AG10803 (cell line): ENCODE data around the gene PAFAH1B2.
"Not testable (repeated sequence)": the region's sequence is repeated elsewhere in the genome, so short reads cannot be mapped to it uniquely, and the experiment has no call there.

ENCODE experiments used
- DNase-seq: peaks from one replicate; pipeline ENCODE4 v3.0.0; 2010; ENCODE audit warnings: low read depth
- H3K4me3 ChIP-seq: 2 replicates; pipeline ENCODE4 v1.5.1; 2011; ENCODE audit warnings: mild to moderate bottlenecking, low read length, control low read depth
- TF ChIP-seq, protein P1 (sequence below): conservative IDR thresholded peaks from 2 replicates; pipeline ENCODE4 v1.5.1; 2011; ENCODE audit warnings: mild to moderate bottlenecking, low read length, control low read depth, inconsistent platforms

PAFAH1B2 gene

DNA sequence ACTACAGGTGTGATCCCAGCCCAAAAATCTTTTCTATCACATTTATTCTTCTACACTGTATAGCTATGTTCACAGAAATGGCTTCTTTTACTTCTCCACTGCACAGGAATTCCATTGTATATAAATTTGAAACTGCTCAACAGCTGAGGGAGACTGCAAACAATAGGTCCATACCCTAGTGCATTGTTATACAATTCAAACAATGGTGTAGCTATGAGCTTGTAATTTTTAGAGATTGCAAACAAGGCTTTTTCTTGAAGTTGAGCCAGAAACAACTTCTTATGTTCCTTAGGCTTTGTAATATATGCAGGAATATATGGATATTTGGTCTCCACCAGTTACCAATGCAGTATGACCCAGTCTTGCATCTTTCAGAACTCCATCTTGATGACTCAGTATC, 26.4 kb upstream of the PAFAH1B2 start:
- H3K4me3 ChIP-seq, result no peak overlapping the region
- DNase-seq, result no peak

DNA sequence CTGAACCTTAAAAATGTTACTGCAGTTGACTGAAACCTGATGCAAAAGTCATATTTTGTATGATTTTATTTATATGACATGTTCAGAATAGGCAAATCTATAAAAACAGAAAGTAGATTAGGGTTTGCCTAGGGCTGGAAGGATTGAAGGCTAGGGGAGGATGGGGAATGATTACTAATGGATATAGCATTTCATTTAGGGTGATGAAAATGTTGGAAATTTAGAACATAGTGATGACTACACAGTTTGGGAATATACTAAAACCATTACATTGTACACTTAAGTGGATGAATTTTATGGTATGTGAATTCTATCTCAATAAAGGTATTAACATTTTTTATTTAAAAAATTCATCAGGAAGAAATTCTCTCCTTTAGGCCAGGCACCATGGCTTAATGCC, 22.9 kb upstream of the PAFAH1B2 start:
- peak; percentile 57 for DNase-seq
- TF ChIP-seq, protein P1, sequence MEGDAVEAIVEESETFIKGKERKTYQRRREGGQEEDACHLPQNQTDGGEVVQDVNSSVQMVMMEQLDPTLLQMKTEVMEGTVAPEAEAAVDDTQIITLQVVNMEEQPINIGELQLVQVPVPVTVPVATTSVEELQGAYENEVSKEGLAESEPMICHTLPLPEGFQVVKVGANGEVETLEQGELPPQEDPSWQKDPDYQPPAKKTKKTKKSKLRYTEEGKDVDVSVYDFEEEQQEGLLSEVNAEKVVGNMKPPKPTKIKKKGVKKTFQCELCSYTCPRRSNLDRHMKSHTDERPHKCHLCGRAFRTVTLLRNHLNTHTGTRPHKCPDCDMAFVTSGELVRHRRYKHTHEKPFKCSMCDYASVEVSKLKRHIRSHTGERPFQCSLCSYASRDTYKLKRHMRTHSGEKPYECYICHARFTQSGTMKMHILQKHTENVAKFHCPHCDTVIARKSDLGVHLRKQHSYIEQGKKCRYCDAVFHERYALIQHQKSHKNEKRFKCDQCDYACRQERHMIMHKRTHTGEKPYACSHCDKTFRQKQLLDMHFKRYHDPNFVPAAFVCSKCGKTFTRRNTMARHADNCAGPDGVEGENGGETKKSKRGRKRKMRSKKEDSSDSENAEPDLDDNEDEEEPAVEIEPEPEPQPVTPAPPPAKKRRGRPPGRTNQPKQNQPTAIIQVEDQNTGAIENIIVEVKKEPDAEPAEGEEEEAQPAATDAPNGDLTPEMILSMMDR, result no peak

More for the DNA sequence above, 26.4 kb upstream of the PAFAH1B2 start:
- TF ChIP-seq, protein P1, result no peak

GRCh38 chr11:117122556-117122955, 21.5 kb upstream of the PAFAH1B2 start:
- DNase-seq, result no peak
- TF ChIP-seq, protein P1, result no peak
- H3K4me3 ChIP-seq, result no peak overlapping the region

More for the DNA sequence above, 22.9 kb upstream of the PAFAH1B2 start:
- no peak overlapping the region for H3K4me3 ChIP-seq

GRCh38 chr11:117126223-117126965, 17.7 kb upstream of the PAFAH1B2 start:
- no peak overlapping the region for H3K4me3 ChIP-seq
- TF ChIP-seq, protein P1, result no peak
- no peak for DNase-seq

DNA sequence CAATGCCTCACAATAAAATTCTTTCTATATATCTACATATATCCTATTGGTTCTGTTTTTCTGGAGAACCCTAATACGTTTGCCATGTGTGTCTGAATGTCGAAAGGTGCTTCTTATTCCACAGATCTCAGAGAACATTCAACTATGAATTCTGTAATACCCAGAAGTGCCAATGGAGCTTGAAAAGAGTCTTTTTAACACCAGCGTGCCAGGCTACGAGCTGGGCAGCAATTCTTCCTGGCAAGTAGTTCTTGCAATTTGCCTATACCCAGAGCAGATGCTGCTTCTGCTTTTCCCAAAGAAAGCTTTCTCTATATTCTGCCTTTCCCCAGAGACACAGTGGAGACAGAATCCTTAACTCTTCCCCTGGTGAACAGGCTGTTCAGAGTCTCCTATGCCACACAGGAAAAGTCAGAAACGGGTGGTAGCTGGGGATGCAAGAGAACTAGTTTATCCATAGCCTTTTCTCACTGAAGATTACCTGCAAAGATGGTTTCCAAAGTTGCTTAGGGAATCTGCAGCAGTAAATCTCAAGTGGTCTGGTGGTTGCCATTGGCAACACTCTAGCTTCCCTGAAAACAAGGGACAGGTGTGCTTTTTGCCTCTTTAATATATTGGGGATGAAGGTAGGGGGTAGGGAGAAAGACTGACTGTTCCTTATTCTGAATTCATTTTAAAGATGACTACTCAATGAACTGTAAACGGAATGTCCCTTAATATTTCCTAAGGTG, 16.8 kb upstream of the PAFAH1B2 start:
- no peak for DNase-seq
- H3K4me3 ChIP-seq, result no peak overlapping the region
- TF ChIP-seq, protein P1, result no peak

DNA sequence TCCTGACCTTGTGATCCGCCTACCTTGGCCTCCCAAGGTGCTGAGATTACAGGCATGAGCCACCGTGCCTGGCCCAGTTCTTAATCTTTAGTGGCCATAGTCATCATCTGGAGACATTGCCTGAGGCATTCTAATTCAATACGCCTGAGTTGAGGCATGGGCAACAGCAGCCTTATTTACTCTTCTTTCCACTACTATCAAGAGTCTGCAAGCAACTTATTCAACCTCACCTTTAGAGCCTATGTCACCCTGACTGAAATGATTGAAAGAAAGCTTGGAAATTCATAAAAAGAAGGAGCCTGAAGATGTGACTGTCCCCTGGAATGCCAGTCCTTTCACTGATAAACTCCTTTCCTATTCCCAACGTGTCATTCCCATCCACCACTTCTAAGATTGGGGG, 15.8 kb upstream of the PAFAH1B2 start:
- DNase-seq, result no peak
- H3K4me3 ChIP-seq, result no peak overlapping the region
- TF ChIP-seq, protein P1, result no peak

DNA sequence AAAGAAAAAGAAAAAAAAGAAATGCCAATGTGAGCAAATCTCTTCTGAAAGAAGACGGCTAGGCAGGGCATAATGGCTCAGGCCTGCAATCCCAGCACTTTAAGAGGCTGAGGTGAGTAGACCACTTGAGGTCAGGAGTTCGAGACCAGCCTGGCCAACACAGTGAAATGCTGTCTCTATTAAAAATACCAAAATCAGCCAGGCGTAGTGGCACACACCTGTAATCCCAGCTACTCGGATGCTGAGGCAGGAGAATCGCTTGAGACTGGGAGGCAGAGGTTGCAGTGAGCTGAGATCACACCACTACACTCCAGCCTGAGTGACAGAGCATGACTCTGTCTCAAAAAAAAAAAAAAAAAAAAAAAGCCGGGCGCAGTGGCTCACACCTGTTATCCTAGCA, 13.7 kb upstream of the PAFAH1B2 start:
- H3K4me3 ChIP-seq, DNase-seq: not testable (repeated sequence)
